SK-N-SH (cell line): Measurements from ENCODE around the gene PANK4.

Source experiments
- EZH2phosphoT487 ChIP-seq: fragments of 200-600 bp; sonication (generic); IDR thresholded peaks from 2 replicates; pipeline ENCODE4 v1.6.1; 2017; ENCODE audit warnings: low read depth, mixed run types, mild to moderate bottlenecking, antibody characterized with exemption, moderate library complexity, borderline replicate concordance
- POLR2AphosphoS5 ChIP-seq: IDR thresholded peaks from 2 replicates; pipeline ENCODE4 v1.6.1; 2012; ENCODE audit warnings: low read depth, low read length

- TF ChIP-seq POLR2AphosphoS5 = no peak
- no peak for TF ChIP-seq EZH2phosphoT487
These were observed 54.3 kb downstream of the PANK4 start for GRCh38 chr1:2472109-2472508.
